Testis (tissue), 3 donors: Measurements from ENCODE around the gene RPL35A. TPM values are rescaled to one million over a fixed set of nuclear protein-coding genes. Genes with fewer than 3 reads are reported as not detected.
"Not testable (repeated sequence)": the region's sequence is repeated elsewhere in the genome, so short reads cannot be mapped to it uniquely, and the experiment has no call there.

Experiments used
- DNase-seq: peaks from one replicate; pipeline ENCODE4 v3.0.0-alpha.2; 2019
- H3K27ac ChIP-seq, 2 donors: fragments of 200-600 bp; sonication (generic); one replicate each; pipeline ENCODE4 v1.5.1; 2019
- H3K27me3 ChIP-seq: fragments of 200-600 bp; sonication (generic); one replicate; pipeline ENCODE4 v1.5.1; 2019
- H3K36me3 ChIP-seq: fragments of 200-600 bp; sonication (generic); one replicate; pipeline ENCODE4 v1.5.1; 2017; ENCODE audit warnings: low read depth; ENCODE audit errors: missing control alignments
- H3K4me1 ChIP-seq: fragments of 200-600 bp; sonication (generic); one replicate; pipeline ENCODE4 v1.5.1; 2019
- H3K4me3 ChIP-seq, 2 donors: fragments of 200-600 bp; sonication (generic); one replicate each; pipeline ENCODE4 v1.5.1; 2017 to 2019
- H3K9me3 ChIP-seq: fragments of 200-600 bp; sonication (generic); one replicate; pipeline ENCODE4 v1.5.1; 2017
- CTCF ChIP-seq, 3 experiments: fragments of 450-650 bp in 2 of 3; fragments of 200-600 bp in 1 of 3; sonication (generic) in 1 of 3; IDR thresholded peaks; one replicate each; pipeline ENCODE4 v1.5.1; 2016 to 2019; ENCODE audit warnings: antibody characterized with exemption in 3 of 3, mild to moderate bottlenecking in 2 of 3, moderate library complexity in 1 of 3
- POLR2A ChIP-seq: fragments of 450-650 bp; IDR thresholded peaks from one replicate; pipeline ENCODE4 v1.6.1; 2017; ENCODE audit warnings: antibody characterized with exemption, mild to moderate bottlenecking, moderate library complexity
- WGBS, 2 donors: methylation state at CpG; one replicate each; pipeline ENCODE4 v1.1.5; 2018; 5-methylcytosine and 5-hydroxymethylcytosine counted together
- intact Hi-C: fragments of 100-400 bp; cut with DNase I; formaldehyde crosslinking; loops from one replicate; pipeline ENCODE4 v1.15.1; 2023; ENCODE audit warnings: low total_unique reads
- polyA plus RNA-seq: library from polyadenylated mRNA; stranded (reverse); fragments of 350-450 nt; fragmentation: Illumina TruSeq; extraction: RNeasy Lipid Tissue Mini Kit (QIAGEN cat#74804); gene quantifications from one replicate; pipeline ENCODE4 v1.2.3, GENCODE V29; 2014; ENCODE audit warnings: low read depth, low replicate concordance; ENCODE audit not compliant: insufficient read depth
- total RNA-seq, 2 donors: library from RNA; depleted of rRNA; stranded (reverse); fragments of >200 nt; gene quantifications; one replicate each; pipeline ENCODE4 v1.2.3, GENCODE V29; 2016

Gene RPL35A
- total and polyA plus RNA-seq, 3 donors from 2014 or later: 264 to 869 (median 446) TPM

- no peak overlapping the region for H3K4me3 ChIP-seq
- peaks cover 8% of the 10 kb centered on the region for H3K4me1 ChIP-seq
- no peak for TF ChIP-seq POLR2A
- TF ChIP-seq CTCF (IDR thresholded peaks at IDR 0.05): no peak
- H3K9me3 ChIP-seq: no peaks in the 10 kb centered on the region
- DNase-seq: no peak
- H3K36me3 ChIP-seq: no peaks in the 10 kb centered on the region
- 38 to 55% methylated on average over 9 of the region's 9 CpGs for WGBS, 2 donors
- peak overlapping the region in 1 of 2 donors; percentile 78 for H3K27ac ChIP-seq
- H3K27me3 ChIP-seq: no peaks in the 10 kb centered on the region
- intact Hi-C loops: no loop called here
Observed at GRCh38 chr3:197961582-197961945, 11.6 kb downstream of the RPL35A start.

- H3K36me3 ChIP-seq: no peaks in the 10 kb centered on the region
- peaks cover 8% of the 10 kb centered on the region for H3K4me1 ChIP-seq
- WGBS, 2 donors: 79 to 99% methylated on average over 5 of the region's 5 CpGs
- H3K27me3 ChIP-seq: no peaks in the 10 kb centered on the region
- H3K4me3 ChIP-seq: no peak overlapping the region
- H3K9me3 ChIP-seq: no peaks in the 10 kb centered on the region
- intact Hi-C loops: no loop called here
- TF ChIP-seq CTCF (IDR thresholded peaks at IDR 0.05): no peak
- H3K27ac ChIP-seq: no peak overlapping the region
- no peak for DNase-seq
Observed at GRCh38 chr3:197963019-197963637, 13.1 kb downstream of the RPL35A start.

- H3K4me1 ChIP-seq, H3K27me3 ChIP-seq, H3K4me3 ChIP-seq, intact Hi-C loops, H3K27ac ChIP-seq, DNase-seq, H3K9me3 ChIP-seq, H3K36me3 ChIP-seq: not testable (repeated sequence)
- 92 to 94% methylated on average over 8 of the region's 8 CpGs for WGBS, 2 donors
Observed at GRCh38 chr3:197967337-197967989, 17.5 kb downstream of the RPL35A start.

GRCh38 chr3:197970588-197970987 is 20.6 kb downstream of the RPL35A start:
- Histone ChIP-seq H3K9me3 (no peaks in the 10 kb centered on the region), H3K4me3 (no peak overlapping the region), H3K27ac (no peak overlapping the region), H3K36me3 (no peaks in the 10 kb centered on the region), H3K4me1 (no peaks in the 10 kb centered on the region), H3K27me3 (no peaks in the 10 kb centered on the region)
- no peak for TF ChIP-seq POLR2A
- no peak for TF ChIP-seq CTCF (IDR thresholded peaks at IDR 0.05)
- 81 to 94% methylated on average over 3 of the region's 3 CpGs for WGBS, 2 donors
- intact Hi-C loops: no loop called here
- DNase-seq: no peak

GRCh38 chr3:197974016-197974415 is 24.0 kb downstream of the RPL35A start:
- Histone ChIP-seq H3K4me3 (no peak overlapping the region), H3K36me3 (no peaks in the 10 kb centered on the region), H3K4me1 (no peaks in the 10 kb centered on the region), H3K27me3 (no peaks in the 10 kb centered on the region), H3K9me3 (no peaks in the 10 kb centered on the region), H3K27ac (no peak overlapping the region)
- intact Hi-C loops: no loop called here
- DNase-seq: no peak
- 75 to 80% methylated on average over 1 of the region's 1 CpG for WGBS, 2 donors
- no peak for TF ChIP-seq CTCF (IDR thresholded peaks at IDR 0.05)
- TF ChIP-seq POLR2A: no peak
